GM19328 (cell line): Measurements from ENCODE around the gene STARD13.

Source experiments
- ATAC-seq: cut with Tn5 transposase; IDR thresholded peaks from one replicate; pipeline ENCODE4 v1.9.1; 2021; ENCODE audit warnings: mild to moderate bottlenecking, moderate library complexity; ENCODE audit not compliant: unreplicated experiment

Gene STARD13

DNA sequence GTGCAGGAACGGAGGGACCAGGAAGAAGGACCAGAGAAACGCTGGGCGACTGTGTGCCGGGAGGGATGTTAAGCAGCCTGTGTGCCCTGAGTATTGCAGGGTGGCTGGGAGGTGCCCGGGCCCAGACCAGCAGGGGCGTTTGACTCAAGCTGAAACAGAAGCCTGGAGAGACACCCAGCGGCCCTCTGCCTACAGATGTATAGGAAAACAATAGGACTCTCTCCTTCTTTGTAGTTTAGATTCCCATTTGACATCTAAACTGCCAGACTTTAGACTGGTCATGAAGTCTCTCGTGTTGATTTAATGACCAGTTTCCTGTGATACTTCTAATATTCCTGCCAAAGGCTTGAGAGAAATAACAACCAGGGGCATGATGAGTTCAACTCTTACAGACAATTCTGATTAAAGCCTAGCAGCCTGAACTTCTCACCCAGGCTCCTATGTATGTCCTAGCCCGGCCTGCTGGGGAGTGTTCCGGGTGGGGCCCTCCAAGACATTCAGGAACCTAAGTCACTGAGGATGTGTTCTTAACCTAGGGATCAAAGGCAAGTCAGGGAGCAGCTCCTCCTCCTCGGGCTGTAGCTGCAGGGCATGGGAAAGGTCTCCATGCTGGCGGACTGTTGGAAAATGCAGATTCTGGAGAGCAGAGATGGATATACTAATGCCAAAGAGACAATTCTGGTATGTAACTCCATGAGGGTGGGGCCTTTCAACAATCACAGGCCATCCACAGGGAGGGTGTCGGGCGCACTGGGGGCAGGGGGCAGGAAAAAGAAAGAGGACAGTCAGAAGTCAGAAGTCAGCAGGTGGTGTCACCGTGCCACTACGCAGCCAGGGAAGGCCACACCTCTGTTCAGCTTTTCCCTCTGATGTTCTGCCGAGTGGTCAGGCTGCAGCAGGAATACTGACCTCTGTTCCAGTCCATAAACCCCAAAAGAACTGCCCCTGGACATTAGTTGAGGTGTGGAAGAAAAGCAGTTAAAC, 131.8 kb downstream of the STARD13 start:
- ATAC-seq = no peak

DNA sequence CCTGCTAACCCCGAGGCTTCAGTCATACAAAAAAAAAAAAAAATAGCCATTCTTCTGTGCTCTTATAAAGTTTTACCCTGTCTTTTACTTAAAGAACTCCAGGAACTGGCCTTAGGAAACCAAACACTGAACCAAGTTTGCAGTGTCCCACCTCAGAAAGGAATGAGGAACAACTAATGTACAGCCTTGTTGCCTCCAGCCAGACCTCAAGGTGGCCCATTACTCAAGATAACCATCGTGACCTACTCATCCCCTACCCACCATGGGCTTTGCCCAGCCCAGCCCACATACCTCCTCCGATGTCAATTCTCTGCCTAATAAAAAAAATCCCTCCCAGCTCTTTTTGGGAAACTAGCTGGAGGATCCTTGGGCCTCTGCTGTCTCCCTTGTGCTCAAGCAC, 133.2 kb downstream of the STARD13 start:
- no peak for ATAC-seq

DNA sequence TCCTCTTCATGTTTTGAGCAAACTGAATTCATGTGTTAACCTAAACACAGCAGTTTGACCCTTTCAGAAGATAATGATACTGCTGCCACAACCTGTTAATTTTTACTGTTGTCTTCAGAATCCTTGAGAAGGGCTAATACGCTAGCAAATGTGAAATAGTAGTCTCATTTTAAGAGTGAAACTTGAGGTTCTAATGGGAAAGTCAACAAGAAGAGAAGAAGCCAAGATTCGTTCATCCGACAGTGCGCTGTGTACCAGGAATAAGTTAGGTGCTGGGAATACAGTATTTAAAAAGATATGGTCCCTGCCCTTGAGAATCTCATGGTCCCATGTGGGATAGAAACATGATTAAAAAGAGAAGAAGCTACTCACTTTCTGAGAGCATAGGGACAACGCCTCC, 134.9 kb downstream of the STARD13 start:
- ATAC-seq = no peak

DNA sequence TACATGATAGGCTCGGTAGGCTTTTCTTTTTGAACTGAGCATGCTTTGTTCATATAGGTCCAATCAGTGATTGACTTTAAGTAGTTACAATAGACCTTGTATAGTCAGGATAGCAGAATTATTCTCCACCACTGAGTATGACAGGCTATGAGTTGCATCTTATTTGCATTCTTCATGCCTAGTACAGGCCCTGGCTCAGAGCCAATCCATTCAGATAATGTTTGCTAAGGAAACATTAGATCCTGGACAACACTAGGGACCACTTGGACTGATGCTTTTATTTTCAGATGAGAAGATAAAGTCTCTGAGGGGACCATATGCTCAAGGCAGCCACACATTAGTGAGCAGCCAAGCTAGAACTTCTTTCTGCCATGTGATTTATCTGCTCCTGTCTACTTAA, 135.4 kb downstream of the STARD13 start:
- no peak for ATAC-seq

DNA sequence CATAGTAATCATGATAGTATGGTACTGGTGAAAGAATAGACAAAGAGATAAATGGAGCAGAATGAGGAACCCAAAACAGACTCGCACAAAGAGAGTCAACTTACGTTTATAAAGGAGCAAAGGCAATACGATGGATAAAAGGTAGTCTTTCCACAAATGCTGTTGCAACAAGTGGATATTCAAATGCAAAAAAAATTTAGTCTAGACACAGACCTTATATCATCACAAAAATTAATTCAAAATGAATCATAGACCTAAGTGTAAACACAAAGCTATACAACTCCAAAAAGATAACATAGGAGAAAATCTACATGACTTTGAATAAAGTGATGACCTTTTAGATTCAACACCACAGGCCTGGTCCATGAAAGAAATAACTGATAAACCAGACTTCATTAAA, 137.7 kb downstream of the STARD13 start:
- no peak for ATAC-seq

DNA sequence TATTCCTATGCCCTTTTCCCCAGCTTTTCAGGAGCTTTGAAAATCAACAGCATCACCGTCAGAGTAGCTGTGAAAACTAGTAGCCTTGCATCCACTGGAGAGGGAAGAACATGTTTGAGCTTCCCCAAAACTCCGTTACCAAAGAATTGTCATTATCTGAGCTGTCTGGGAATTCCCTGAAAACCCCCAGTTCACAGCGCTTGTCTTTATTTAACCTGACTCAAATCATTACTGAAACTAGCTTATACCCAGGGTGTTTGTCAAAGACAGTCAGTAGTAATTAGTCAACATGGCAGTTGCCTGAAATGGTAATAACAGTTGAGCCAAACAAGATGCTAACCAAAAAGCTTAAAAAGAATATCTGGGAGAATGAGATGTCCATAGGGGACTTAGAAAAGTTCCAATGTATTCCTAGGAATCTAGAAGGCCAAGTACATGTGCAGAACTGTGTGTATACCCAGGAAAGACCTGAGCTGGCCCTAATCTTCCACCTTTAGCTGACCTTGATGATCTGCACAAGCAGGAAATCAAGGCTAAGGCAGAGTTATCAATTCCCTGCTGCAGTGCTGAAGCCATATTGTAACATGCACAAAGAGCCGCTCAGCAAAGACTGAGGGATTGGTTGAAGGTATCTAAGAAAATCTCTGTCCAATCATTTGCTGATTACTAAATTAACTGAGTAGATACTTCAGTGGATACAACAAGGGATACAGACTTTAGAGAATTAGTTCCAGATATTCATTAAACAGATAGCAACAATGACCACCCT, 138.5 kb downstream of the STARD13 start:
- ATAC-seq = peak; percentile 64

DNA sequence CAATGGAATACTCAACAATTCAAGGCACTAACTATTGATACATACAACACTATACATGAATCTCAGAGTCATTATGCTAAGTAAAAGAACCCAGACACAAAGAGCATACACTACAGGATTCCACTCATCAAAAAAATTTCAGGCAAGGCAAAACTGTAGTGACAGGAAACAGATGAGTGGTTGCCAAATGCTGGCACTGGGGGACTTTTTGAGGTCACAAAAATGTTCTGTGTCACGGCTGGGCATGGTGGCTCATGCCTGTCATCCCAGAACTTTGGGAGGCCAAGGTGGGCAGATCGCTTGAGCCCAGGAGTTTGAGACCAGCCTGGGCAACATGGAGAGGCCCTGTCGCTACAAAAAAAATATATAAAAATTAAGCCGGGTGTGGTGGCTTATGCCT, 139.9 kb downstream of the STARD13 start:
- no peak for ATAC-seq

DNA sequence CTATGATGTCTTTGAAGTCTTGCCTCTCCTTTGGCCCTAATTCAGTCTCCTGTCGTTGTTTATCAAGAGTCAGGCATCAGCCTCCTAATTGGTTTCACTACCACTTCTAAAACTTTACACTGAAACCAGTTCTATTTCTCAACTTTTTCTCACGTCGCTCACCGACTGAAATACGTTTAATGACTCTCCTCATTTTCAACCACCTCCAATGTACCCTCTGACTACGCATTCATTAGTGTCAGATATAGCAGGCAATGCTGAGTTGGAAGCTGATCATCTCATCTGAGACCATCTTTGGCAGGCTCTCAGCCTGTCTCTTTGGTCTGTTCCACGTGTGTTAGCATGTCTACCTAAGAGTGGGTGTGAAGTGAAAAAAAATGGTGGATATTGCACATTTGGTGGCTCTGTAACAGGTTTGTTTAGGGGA, 141.2 kb downstream of the STARD13 start:
- ATAC-seq = no peak

DNA sequence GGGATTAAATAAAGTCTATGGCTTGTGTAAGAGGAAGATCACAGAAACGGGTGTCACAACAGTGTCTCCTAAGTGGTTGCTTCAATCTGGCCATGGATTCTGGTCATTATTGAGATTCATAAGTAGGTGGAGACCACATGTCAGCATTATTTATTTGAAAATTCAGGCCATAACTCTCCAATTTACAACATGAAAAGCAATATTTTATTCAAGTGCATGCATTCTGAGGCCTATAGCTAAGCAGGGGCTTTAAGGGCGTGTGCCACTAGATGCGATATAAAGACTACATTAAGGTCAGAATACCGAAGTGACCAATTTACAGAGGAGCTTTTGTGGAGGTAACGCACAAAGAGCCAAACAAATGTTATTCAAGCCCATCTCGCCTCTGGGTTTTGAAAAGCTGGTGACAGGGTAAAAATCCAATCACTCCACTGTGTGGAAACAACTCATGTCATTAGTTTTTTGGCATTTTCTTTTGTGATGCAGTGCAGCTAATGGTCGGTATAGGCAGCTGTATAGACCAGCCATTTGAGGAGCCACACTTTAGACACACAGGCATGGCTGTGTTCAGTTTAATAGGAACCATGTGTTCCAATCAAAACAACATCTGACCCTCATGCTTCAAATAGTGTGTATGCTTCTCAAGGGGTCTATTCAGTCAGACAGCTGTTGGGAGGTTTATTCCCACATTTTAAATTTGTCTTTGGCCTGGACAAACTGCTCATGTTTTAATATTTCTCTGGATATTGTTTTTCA, 145.6 kb downstream of the STARD13 start:
- no peak for ATAC-seq

DNA sequence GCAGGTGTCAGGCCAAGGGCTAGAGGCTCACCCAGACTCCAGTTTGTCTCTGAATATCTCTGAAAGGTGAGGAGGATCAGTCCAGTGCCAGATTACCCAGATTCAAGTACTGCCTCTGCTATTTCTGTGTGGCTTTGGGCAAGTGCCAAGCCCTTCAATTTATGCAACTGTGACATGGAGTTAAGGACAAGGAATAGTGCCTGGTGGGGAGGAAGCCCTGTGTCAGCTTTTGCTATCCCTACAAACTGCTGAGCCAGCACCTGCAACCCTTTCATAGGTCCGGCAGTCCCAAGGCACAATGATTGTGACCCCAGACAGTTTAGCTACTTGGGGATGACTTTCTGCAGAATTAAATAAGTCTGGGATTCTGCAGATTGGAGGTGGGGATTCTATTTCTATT, 146.4 kb downstream of the STARD13 start:
- no peak for ATAC-seq

DNA sequence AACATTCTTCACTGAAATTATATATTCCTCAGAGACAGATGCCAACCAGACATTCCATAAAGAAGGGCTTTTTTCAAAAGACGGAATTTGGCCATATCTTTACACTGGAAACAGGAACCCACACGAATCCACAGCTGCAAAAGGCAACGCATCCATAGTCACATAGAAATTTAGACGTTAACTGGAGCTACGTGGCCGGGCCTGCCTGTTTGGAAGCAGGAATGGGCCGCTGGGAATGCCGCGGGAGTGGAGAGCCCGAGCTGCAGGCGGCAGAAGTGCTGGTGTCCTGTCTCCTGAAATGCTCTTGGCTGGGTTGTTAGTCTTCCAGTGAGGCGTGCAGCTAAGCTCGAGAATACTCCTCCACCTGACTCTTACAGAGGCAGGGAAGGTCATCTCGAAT, 147.1 kb downstream of the STARD13 start:
- no peak for ATAC-seq

DNA sequence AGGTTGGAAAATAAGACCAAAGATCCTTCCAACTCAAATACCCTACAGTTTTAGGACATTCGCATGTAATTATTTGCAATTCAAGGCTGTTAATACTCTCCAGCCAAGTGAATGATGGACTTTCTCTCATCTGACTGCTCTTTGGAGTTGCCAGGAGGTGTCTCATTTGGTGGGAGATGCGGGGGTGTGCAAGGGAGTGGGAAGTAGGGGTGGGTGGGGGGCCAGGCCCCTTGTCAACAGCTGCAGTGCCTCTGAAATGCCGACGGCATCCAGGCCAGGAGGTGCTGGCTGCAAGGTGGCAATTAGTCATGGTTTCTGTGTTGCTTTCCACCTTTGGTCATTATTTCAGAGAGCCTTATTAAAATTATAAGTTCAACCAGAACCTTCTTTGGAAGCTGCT, 147.8 kb downstream of the STARD13 start:
- ATAC-seq = no peak

DNA sequence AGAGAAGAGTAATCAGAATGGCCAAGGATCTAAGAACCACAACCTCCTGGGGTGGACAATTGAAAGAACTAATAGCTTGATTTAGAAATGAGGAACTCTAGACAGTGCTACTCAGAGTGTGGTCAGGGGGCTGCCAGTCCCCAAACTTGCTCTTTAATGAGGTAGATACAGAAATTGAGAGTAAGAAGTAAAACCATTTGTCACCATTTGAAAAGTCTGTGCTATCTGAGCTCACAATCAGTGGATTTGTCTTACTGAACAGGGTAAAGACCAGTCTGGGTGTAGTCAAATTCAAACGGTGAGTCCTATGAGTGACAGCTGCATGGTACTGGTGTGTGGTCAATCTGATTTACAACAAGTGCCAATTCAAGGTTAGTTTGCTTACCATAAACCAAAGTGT, 150.5 kb downstream of the STARD13 start:
- no peak for ATAC-seq

DNA sequence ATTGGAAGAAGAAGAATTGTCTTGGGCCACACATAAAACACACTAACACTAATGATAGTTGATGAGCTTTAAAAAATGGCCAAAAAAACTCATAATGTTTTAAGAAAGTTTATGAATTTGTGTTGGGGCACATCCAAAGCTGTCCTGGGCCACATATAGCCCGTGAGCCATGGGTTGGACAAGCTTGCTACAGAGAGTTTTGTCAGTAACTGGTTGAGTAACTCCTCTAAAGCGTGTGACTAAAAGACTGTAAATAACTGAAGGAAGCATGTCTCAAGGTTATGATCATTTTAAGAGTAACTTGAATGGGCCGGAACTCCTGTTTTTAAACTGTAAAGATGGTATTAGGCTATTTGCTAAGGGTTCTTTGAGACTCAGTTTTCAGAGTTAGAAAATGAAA, 151.3 kb downstream of the STARD13 start:
- no peak for ATAC-seq

DNA sequence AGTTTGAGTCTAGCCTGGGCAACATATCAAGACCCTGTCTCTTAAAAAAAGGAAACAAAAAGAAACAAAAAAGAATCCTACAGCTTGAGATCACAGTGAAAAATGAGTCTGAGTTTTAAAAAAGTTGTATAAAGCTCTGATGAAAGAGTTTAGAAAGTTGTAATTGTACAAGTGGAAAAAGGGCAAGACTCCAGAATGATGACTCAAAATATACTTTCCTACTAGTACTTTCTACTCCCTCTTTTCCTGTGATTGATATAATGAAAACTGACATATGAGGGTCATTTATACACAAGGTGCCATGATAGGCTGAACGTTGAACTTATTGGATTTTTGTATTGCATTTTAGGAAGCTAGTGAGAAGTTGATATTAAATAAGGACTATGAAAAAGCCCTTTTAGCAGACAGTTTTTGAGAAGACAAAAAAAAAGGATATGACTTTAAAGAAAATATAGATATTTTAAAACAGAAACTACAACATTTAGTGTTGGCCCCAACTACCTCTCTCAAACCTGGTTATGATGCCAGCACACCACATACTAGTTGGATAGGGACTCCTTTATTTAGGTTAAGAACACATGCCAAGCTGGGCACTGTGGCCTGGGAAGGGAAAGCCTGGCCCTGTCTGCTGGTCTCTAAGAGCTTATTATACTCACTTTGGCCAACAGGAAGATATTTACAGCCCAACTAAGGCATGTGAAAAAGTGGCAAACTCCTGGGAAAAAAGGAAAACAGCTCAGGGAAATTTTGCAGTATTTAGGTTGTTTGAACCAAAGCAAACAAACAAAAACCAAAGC, 152.7 kb downstream of the STARD13 start:
- ATAC-seq = no peak

DNA sequence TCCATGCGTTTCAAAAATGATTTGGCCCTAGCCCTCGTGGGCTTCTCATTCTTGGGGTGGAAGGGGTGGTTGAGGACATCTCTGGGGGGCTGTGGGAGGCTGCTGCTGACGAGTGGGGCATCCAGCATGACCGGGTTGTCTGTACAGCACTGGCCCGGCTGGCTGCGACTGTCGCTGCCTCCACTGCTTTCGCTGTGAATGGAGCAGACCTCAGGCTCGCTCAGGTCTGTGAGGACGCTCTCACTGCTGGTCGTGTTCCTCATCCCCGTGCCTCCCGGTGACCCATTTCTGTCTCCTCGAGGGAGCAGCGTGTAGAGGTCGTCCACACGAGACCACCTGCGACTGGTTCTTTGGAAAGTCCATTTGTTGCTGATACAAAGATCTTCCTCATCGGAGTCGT, 155.7 kb downstream of the STARD13 start:
- no peak for ATAC-seq

DNA sequence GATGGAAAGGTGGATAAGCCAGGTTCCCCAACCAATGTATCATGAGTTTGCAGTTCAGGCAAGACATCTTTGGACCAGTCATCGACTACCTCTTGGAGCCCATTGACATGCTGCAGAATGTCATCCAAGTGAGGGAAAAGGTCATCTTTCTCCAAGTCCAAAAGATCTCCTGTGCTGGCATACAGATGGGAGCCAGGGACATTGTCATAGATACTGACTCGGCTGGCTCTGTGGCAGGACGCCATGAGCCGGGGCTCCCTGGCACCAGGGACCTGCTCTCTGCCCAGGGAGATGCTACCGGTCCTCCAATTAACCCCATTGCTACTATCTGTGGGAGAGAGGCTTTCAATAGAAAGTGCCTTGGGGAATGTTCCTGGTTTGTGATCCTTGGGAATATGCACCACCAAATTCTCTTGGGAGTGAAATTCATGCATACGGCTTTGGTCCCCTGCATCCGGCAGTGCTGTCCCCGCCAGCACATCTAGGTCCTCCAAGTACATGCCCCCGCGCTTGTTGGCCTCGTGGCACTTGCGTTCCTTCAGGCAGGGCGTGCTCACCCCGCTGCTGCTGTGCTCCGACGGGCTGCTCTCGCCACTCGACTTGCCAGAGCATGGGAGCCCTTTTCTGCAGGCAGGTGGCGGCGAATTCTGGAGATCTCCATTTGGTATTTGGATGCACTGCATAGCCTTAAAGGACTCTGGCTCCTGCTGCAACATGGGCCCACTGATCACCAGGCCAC, 156.3 kb downstream of the STARD13 start:
- ATAC-seq = no peak

DNA sequence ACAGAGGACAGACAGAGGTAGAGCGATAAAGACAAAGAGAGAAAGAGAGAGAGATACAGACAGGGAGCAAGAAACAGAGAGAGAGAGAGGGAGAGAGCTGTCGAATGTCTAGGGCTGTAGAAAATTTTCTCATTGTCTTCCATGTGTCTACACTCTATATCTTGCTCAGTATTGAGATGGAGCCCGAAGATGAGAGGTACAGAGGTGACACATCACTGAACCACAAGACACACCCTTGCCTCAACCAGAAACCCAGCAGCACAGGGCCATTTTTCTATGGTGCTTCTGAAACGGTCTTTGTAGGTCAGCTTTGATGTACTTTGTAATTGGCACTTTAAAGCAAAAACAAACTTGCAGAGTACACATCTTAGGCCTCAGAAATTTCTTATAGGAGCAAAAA, 157.4 kb downstream of the STARD13 start:
- ATAC-seq = no peak

DNA sequence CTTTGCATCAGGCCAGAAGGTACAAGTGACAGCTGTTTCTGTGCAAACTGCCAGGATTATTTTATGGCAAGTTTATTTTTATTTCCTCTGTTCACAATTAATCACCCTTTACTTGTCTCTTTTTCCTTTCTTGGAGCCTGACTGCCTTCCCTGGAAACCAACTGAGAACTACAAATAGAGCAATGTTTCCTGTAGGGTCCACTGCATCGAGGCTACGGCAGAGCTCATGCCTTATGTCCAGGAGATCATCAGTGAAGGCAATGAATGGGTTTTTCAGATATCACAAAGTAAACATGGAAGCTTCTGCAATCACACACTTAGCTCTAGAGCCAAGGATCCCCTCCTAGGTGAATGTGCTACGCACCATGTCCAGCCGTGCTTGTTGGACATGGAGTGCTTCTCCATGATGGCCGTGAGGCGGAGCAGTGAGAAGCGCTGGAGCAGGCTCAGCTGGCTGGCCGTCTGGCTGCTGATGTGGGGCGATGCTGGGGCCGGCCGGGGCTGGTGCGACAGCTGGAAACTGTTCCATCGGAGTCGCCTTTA, 158.5 kb downstream of the STARD13 start:
- no peak for ATAC-seq
